PFSK-1 (cell line): Measurements from ENCODE around the gene SLC35G3.

Experiments
- FOXP2 ChIP-seq: optimal IDR thresholded peaks from 2 replicates; pipeline ENCODE3; 2011; ENCODE audit warnings: borderline replicate concordance, control low read depth, inconsistent platforms; ENCODE audit not compliant: insufficient read depth; ENCODE audit errors: extremely low read length, extremely low read depth
- POLR2AphosphoS5 ChIP-seq: IDR thresholded peaks from 2 replicates; pipeline ENCODE4 v1.6.1; 2012; ENCODE audit warnings: low read depth, mild to moderate bottlenecking, control low read depth, low read length, moderate library complexity
- SIN3A ChIP-seq: IDR thresholded peaks from 2 replicates; pipeline ENCODE4 v1.6.1; 2012; ENCODE audit warnings: mild to moderate bottlenecking, low read length, moderate library complexity, borderline replicate concordance; ENCODE audit not compliant: insufficient read depth
- TAF1 ChIP-seq: IDR thresholded peaks from 2 replicates; pipeline ENCODE4 v1.6.1; 2012; ENCODE audit warnings: low read length, control low read depth, borderline replicate concordance; ENCODE audit not compliant: insufficient read depth
- TF ChIP-seq, protein P1 (sequence below), 2 experiments: IDR thresholded peaks; 2 replicates each; pipeline versions ENCODE4 v1.6.1 to v1.8.0; 2011 to 2012; ENCODE audit warnings: low read depth in 2 of 2, low read length in 2 of 2, control low read depth in 1 of 2, inconsistent platforms in 1 of 2, mild to moderate bottlenecking in 1 of 2, moderate library complexity in 1 of 2; ENCODE audit not compliant: insufficient read depth in 1 of 2

The SLC35G3 gene

GRCh38 chr17:35162755-35163154 lies 31.4 kb downstream of the SLC35G3 start:
- no peak for TF ChIP-seq TAF1
- no peak for TF ChIP-seq SIN3A
- TF ChIP-seq, protein P1, sequence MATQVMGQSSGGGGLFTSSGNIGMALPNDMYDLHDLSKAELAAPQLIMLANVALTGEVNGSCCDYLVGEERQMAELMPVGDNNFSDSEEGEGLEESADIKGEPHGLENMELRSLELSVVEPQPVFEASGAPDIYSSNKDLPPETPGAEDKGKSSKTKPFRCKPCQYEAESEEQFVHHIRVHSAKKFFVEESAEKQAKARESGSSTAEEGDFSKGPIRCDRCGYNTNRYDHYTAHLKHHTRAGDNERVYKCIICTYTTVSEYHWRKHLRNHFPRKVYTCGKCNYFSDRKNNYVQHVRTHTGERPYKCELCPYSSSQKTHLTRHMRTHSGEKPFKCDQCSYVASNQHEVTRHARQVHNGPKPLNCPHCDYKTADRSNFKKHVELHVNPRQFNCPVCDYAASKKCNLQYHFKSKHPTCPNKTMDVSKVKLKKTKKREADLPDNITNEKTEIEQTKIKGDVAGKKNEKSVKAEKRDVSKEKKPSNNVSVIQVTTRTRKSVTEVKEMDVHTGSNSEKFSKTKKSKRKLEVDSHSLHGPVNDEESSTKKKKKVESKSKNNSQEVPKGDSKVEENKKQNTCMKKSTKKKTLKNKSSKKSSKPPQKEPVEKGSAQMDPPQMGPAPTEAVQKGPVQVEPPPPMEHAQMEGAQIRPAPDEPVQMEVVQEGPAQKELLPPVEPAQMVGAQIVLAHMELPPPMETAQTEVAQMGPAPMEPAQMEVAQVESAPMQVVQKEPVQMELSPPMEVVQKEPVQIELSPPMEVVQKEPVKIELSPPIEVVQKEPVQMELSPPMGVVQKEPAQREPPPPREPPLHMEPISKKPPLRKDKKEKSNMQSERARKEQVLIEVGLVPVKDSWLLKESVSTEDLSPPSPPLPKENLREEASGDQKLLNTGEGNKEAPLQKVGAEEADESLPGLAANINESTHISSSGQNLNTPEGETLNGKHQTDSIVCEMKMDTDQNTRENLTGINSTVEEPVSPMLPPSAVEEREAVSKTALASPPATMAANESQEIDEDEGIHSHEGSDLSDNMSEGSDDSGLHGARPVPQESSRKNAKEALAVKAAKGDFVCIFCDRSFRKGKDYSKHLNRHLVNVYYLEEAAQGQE (IDR thresholded peaks at IDR 0.05; ENCODE audit: insufficient read depth in 1 of 2, low read depth in 2 of 2, low read length in 2 of 2), result no peak
- no peak for TF ChIP-seq FOXP2
- TF ChIP-seq POLR2AphosphoS5, result no peak

- TF ChIP-seq TAF1 (no peak), POLR2AphosphoS5 (no peak), SIN3A (no peak), FOXP2 (no peak)
- TF ChIP-seq, protein P1 (IDR thresholded peaks at IDR 0.05; ENCODE audit: insufficient read depth in 1 of 2, low read depth in 2 of 2, low read length in 2 of 2), result no peak
Observed at GRCh38 chr17:35161281-35161761, 32.9 kb downstream of the SLC35G3 start.

DNA sequence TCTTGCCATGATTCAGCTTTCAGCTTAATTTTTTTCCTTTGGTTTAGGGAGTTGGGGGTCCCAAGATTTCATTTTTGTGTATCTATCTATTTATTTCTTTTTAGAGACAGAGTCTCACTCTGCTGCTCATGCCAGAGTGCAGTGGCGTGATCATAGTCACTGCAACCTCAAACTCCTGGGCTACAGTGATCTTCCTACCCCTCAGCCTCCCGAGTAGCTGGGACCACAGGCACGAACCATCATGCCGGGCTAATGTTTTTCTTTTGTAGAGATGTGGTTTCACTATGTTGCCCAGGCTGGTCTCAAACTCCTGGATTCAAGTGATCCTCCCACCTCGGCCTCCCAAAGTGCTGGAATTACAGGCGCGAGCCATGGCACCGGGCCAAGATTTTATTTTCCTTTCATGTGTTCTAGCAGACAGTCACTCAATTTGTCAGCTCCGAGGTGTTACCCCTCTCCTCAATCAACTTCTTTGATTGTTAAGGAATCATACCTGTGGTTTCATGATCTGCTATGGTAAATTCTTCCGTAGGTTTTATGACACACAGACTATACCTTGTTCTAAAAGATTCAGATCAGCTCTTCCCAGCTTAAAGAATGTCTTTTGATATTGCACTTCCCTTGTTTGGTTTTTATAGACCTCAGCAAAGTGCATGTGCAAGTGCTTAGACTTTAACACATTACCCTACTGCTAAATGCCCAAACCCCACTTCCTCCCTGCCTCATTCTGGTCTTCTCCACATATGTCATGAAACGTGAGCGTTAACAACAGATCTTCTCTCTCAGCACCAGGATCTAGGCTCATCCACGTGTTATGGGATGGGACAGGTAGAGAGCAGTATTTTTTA lies 33.6 kb downstream of the SLC35G3 start:
- TF ChIP-seq SIN3A, result no peak
- no peak for TF ChIP-seq POLR2AphosphoS5
- no peak for TF ChIP-seq TAF1
- TF ChIP-seq FOXP2, result no peak
- TF ChIP-seq, protein P1 (IDR thresholded peaks at IDR 0.05; ENCODE audit: insufficient read depth in 1 of 2, low read depth in 2 of 2, low read length in 2 of 2), result no peak

DNA sequence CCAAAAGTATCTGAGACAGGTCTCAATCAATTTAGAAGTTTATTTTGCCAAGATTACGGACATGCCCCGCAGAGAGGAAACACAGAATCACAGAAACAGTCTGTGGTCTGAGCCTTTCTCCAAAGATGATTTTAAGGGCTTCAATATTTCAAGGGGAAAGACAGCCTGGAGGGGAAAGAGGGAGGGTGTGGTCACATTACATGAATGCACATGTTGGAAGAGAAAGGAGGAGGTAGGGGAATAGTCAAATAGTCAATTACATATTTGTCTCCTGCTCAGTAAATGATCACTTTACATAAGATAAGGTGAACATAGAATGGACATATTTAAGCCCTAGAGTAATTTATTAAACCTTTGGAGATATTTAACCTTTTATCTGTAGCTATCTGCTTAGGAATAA lies 34.3 kb downstream of the SLC35G3 start:
- TF ChIP-seq FOXP2 (no peak), SIN3A (no peak), POLR2AphosphoS5 (no peak), TAF1 (no peak)
- TF ChIP-seq, protein P1 (IDR thresholded peaks at IDR 0.05; ENCODE audit: insufficient read depth in 1 of 2, low read depth in 2 of 2, low read length in 2 of 2), result no peak
